SK-N-SH treated with all-trans-retinoic acid at 6 μM for 48 hours (cell line): ENCODE results near the gene C5.

ENCODE experiments used
- ATAC-seq: fragments of 200-7000 bp; cut with Tn5 transposase; 3 replicates; pipeline ENCODE4 v1.9.1; 2020; ENCODE audit warnings: mild to moderate bottlenecking, moderate library complexity
- ARNTL ChIP-seq: fragments of 450-650 bp; formaldehyde crosslinking; IDR thresholded peaks from 2 replicates; pipeline ENCODE4 v1.5.0; 2020; ENCODE audit warnings: low read depth, mild to moderate bottlenecking, moderate library complexity, borderline replicate concordance
- BACH2 ChIP-seq: fragments of 250-450 bp; sonication (Bioruptor Pico); IDR thresholded peaks from 2 replicates; pipeline ENCODE4 v1.9.0; 2021; ENCODE audit warnings: mild to moderate bottlenecking, borderline replicate concordance
- CSDC2 ChIP-seq: fragments of 250-450 bp; sonication (Bioruptor Pico); IDR thresholded peaks from 2 replicates; pipeline ENCODE4 v1.5.0; 2020; ENCODE audit warnings: mild to moderate bottlenecking, moderate library complexity
- ESRRG ChIP-seq: fragments of 250-450 bp; sonication (Bioruptor Pico); IDR thresholded peaks from 2 replicates; pipeline ENCODE4 v1.6.1; 2021; ENCODE audit warnings: mild to moderate bottlenecking
- GLIS3 ChIP-seq: fragments of 250-450 bp; sonication (Bioruptor Pico); IDR thresholded peaks from 2 replicates; pipeline ENCODE4 v1.5.0; 2020; ENCODE audit warnings: mild to moderate bottlenecking, moderate library complexity
- ISL1 ChIP-seq: fragments of 250-450 bp; sonication (Bioruptor Pico); IDR thresholded peaks from 2 replicates; pipeline ENCODE4 v2.1.2; 2022; ENCODE audit warnings: mild to moderate bottlenecking, moderate library complexity
- OSR1 ChIP-seq: fragments of 250-450 bp; sonication (Bioruptor Pico); IDR thresholded peaks from 2 replicates; pipeline ENCODE4 v1.8.0; 2022; ENCODE audit warnings: moderate library complexity, mild to moderate bottlenecking, inconsistent platforms
- POU6F1 ChIP-seq: fragments of 250-450 bp; sonication (Bioruptor Pico); IDR thresholded peaks from 2 replicates; pipeline ENCODE4 v1.8.0; 2021; ENCODE audit warnings: low read depth, mild to moderate bottlenecking, moderate library complexity, borderline replicate concordance
- PPARA ChIP-seq: fragments of 250-450 bp; sonication (Bioruptor Pico); IDR thresholded peaks from 2 replicates; pipeline ENCODE4 v1.5.0; 2020; ENCODE audit warnings: mild to moderate bottlenecking, borderline replicate concordance
- RARB ChIP-seq: fragments of 250-450 bp; sonication (Bioruptor Pico); IDR thresholded peaks from 2 replicates; pipeline ENCODE4 v1.8.0; 2021; ENCODE audit warnings: mild to moderate bottlenecking, moderate library complexity
- SNAI2 ChIP-seq: fragments of 250-450 bp; sonication (Bioruptor Pico); IDR thresholded peaks from 2 replicates; pipeline ENCODE4 v1.5.0; 2020; ENCODE audit warnings: mild to moderate bottlenecking, moderate library complexity
- TCF4 ChIP-seq: fragments of 250-450 bp; sonication (Bioruptor Pico); IDR thresholded peaks from 2 replicates; pipeline ENCODE4 v1.8.0; 2021; ENCODE audit warnings: mild to moderate bottlenecking, moderate library complexity, borderline replicate concordance
- TOX ChIP-seq: fragments of 250-450 bp; sonication (Bioruptor Pico); IDR thresholded peaks from 2 replicates; pipeline ENCODE4 v1.8.0; 2021; ENCODE audit warnings: mild to moderate bottlenecking, moderate library complexity, borderline replicate concordance
- TSHZ2 ChIP-seq: fragments of 250-450 bp; sonication (Bioruptor Pico); IDR thresholded peaks from 2 replicates; pipeline ENCODE4 v1.5.0; 2020; ENCODE audit warnings: mild to moderate bottlenecking, moderate library complexity
- ZC3H10 ChIP-seq: fragments of 250-450 bp; sonication (Bioruptor Pico); IDR thresholded peaks from 2 replicates; pipeline ENCODE4 v1.5.1; 2021; ENCODE audit warnings: mild to moderate bottlenecking, moderate library complexity
- ZFP30 ChIP-seq: fragments of 450-650 bp; formaldehyde crosslinking; IDR thresholded peaks from 2 replicates; pipeline ENCODE4 v1.5.0; 2022; ENCODE audit warnings: mild to moderate bottlenecking, moderate library complexity
- ZNF565 ChIP-seq: fragments of 450-650 bp; formaldehyde crosslinking; conservative IDR thresholded peaks from 2 replicates; pipeline ENCODE4 v1.5.0; 2020; ENCODE audit warnings: low read depth, mild to moderate bottlenecking, moderate library complexity
- ZNF70 ChIP-seq: fragments of 450-650 bp; formaldehyde crosslinking; IDR thresholded peaks from 2 replicates; pipeline ENCODE4 v1.5.0; 2020; ENCODE audit warnings: mild to moderate bottlenecking, moderate library complexity
- ZNF8 ChIP-seq: fragments of 450-650 bp; formaldehyde crosslinking; IDR thresholded peaks from 2 replicates; pipeline ENCODE4 v1.5.0; 2020; ENCODE audit warnings: mild to moderate bottlenecking, moderate library complexity
- TF ChIP-seq, protein P1 (sequence below): fragments of 250-450 bp; sonication (Bioruptor Pico); IDR thresholded peaks from 2 replicates; pipeline ENCODE4 v1.5.1; 2021; ENCODE audit warnings: mild to moderate bottlenecking, moderate library complexity
- TF ChIP-seq, protein P2 (sequence below): fragments of 250-450 bp; sonication (Bioruptor Pico); IDR thresholded peaks from 2 replicates; pipeline ENCODE4 v1.5.1; 2020; ENCODE audit warnings: low read depth, mild to moderate bottlenecking, moderate library complexity
- TF ChIP-seq, protein P3 (sequence below): fragments of 250-450 bp; sonication (Bioruptor Pico); IDR thresholded peaks from 2 replicates; pipeline ENCODE4 v1.8.0; 2020; ENCODE audit warnings: mild to moderate bottlenecking, moderate library complexity, borderline replicate concordance

C5 gene

DNA sequence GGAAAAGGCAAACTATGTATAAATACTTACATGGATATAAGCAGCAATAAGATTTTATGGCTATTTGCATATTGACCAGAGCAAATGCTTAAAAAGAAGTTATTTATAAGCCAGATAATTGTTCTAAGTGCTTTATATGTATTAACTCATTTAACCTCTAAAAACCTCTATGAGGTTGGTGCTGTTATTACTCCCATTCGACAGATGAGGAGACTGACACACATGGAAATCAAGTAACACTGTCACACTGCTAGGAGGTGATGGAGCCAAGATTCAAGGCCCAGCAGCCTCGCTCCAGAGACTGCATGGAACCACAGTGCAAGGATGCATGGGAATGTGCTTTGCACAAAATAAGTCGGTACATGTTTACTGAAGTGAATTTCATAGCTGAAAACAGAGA is 53.7 kb downstream of the C5 start (continued):
- TF ChIP-seq GLIS3 (CRISPR knock-in tag) (no peak), SNAI2 (CRISPR knock-in tag) (no peak)

DNA sequence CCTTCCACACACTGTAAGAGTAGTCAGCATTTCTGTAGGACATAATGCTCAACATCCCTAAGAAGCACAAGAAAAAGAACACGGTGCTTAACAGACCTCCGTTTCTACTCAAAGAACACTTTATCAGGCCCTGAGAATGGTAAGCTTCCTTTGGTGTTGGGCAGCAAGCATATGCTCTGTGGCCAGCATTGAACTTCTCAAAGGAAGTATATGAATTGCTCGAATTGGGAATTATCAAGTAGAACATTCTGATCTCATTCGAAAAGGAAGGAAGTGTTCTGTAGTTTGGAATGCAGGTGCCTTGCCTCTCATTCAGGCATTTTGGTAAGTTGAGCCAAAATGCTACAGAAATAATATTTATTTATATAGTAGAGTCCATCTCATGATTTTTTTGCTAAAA is 61.0 kb downstream of the C5 start:
- no peak for ATAC-seq
- TF ChIP-seq GLIS3 (CRISPR knock-in tag) (no peak), TOX (no peak), CSDC2 (CRISPR knock-in tag) (no peak), ZNF565 (CRISPR knock-in tag) (no peak), ZFP30 (CRISPR knock-in tag) (no peak), TCF4 (no peak)

DNA sequence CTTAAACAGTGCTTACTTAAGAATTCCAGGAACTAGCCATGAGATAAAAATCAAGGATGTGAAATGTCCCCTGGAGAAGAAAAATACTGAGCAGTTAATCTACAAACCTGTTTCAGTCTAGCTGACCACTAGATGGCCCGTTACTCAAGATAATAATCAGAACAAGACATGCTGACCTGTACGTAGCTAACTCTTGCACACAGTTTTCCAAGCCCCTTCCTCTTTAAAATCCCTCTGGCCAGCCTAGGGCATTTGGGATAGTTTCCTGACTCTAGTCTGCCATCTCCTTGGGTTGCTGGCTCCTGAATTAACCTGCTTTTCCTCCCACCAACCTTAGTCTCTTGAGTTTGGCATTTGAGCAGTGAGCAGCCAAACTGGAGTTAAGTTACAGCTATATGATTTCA is 64.3 kb downstream of the C5 start:
- TF ChIP-seq ZC3H10 (CRISPR knock-in tag) (no peak), BACH2 (CRISPR knock-in tag) (no peak), OSR1 (CRISPR knock-in tag) (no peak), RARB (CRISPR knock-in tag) (no peak), PPARA (CRISPR knock-in tag) (no peak), CSDC2 (CRISPR knock-in tag) (no peak), SNAI2 (CRISPR knock-in tag) (no peak), TSHZ2 (CRISPR knock-in tag) (no peak), ZFP30 (CRISPR knock-in tag) (no peak), ZNF70 (no peak), TOX (no peak), ARNTL (no peak)
- TF ChIP-seq, protein P1, sequence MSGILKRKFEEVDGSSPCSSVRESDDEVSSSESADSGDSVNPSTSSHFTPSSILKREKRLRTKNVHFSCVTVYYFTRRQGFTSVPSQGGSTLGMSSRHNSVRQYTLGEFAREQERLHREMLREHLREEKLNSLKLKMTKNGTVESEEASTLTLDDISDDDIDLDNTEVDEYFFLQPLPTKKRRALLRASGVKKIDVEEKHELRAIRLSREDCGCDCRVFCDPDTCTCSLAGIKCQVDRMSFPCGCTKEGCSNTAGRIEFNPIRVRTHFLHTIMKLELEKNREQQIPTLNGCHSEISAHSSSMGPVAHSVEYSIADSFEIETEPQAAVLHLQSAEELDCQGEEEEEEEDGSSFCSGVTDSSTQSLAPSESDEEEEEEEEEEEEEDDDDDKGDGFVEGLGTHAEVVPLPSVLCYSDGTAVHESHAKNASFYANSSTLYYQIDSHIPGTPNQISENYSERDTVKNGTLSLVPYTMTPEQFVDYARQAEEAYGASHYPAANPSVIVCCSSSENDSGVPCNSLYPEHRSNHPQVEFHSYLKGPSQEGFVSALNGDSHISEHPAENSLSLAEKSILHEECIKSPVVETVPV, result no peak
- TF ChIP-seq, protein P2, sequence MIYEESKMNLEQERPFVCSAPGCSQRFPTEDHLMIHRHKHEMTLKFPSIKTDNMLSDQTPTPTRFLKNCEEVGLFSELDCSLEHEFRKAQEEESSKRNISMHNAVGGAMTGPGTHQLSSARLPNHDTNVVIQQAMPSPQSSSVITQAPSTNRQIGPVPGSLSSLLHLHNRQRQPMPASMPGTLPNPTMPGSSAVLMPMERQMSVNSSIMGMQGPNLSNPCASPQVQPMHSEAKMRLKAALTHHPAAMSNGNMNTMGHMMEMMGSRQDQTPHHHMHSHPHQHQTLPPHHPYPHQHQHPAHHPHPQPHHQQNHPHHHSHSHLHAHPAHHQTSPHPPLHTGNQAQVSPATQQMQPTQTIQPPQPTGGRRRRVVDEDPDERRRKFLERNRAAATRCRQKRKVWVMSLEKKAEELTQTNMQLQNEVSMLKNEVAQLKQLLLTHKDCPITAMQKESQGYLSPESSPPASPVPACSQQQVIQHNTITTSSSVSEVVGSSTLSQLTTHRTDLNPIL (CRISPR knock-in tag), result no peak
- ATAC-seq, result peak; percentile 96

GRCh38 chr9:120983259-120983837 is 66.7 kb downstream of the C5 start:
- ATAC-seq, result no peak
- TF ChIP-seq TCF4 (no peak), ZNF8 (CRISPR knock-in tag) (no peak), ARNTL (no peak), ESRRG (CRISPR knock-in tag) (no peak), ISL1 (CRISPR knock-in tag) (no peak), ZNF565 (CRISPR knock-in tag) (no peak), ZNF70 (no peak), OSR1 (CRISPR knock-in tag) (no peak), PPARA (CRISPR knock-in tag) (no peak), POU6F1 (CRISPR knock-in tag) (no peak), TOX (no peak), ZC3H10 (CRISPR knock-in tag) (no peak), RARB (CRISPR knock-in tag) (no peak)
- TF ChIP-seq, protein P1, result no peak
- TF ChIP-seq, protein P3, sequence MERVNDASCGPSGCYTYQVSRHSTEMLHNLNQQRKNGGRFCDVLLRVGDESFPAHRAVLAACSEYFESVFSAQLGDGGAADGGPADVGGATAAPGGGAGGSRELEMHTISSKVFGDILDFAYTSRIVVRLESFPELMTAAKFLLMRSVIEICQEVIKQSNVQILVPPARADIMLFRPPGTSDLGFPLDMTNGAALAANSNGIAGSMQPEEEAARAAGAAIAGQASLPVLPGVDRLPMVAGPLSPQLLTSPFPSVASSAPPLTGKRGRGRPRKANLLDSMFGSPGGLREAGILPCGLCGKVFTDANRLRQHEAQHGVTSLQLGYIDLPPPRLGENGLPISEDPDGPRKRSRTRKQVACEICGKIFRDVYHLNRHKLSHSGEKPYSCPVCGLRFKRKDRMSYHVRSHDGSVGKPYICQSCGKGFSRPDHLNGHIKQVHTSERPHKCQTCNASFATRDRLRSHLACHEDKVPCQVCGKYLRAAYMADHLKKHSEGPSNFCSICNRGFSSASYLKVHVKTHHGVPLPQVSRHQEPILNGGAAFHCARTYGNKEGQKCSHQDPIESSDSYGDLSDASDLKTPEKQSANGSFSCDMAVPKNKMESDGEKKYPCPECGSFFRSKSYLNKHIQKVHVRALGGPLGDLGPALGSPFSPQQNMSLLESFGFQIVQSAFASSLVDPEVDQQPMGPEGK (CRISPR knock-in tag), result no peak
